Measurements from ENCODE around the gene NSMCE1.

- TF ChIP-seq CTCF (IDR thresholded peaks at IDR 0.05) (no peak), POLR2A (IDR thresholded peaks at IDR 0.05) (no peak)
These were observed 36.3 kb downstream of the NSMCE1 start for GRCh38 chr16:27232061-27232900.
